ENCODE data around the gene KMT2B. TPM values are rescaled to one million over a fixed set of nuclear protein-coding genes. Genes with fewer than 3 reads are reported as not detected.
A peak's percentile ranks its signal among the peaks of the same experiment; 100 is the strongest.

Gene KMT2B
- total RNA-seq, 6 experiments from 2014 or later = 10.5 to 23.1 (median 15.0) TPM

GRCh38 chr19:35740423-35741202 lies 22.8 kb downstream of the KMT2B start:
- peaks cover 0 to 24% (median 0%) of the 10 kb centered on the region in 4 donors for H3K36me3 ChIP-seq
- H3K4me1 ChIP-seq = peaks cover 0 to 25% (median 4%) of the 10 kb centered on the region in 4 donors
- peak in 2 of 4 donors; percentile 16 to 23 for TF ChIP-seq CTCF (IDR thresholded peaks at IDR 0.05)
- TF ChIP-seq POLR2A (IDR thresholded peaks at IDR 0.05) = peak; percentile 63
- peak overlapping the region; percentile 67 to 84 (median 72) for H3K27ac ChIP-seq
- intact Hi-C loops (cut with DNase I) = no loop called here
- H3K4me3 ChIP-seq = peak overlapping the region; percentile 60 to 73 (median 66)
- H3K9me3 ChIP-seq = no peaks in the 10 kb centered on the region
- H3K27me3 ChIP-seq = no peaks in the 10 kb centered on the region
- DNase-seq (peak; percentile 99), ATAC-seq (peak; percentile 76 to 88 (median 82))
- 0% methylated on average over 19 of the region's 63 CpGs for WGBS (ENCODE audit: insufficient coverage, low coverage, low lambda C conversion rate, missing lambda C conversion rate)

GRCh38 chr19:35741203-35741515 lies 23.4 kb downstream of the KMT2B start:
- DNase-seq (no peak), ATAC-seq (no peak)
- TF ChIP-seq CTCF (IDR thresholded peaks at IDR 0.05) = no peak
- no peak for TF ChIP-seq POLR2A (IDR thresholded peaks at IDR 0.05)
- Histone ChIP-seq H3K9me3 (no peaks in the 10 kb centered on the region), H3K4me1 (peaks cover 0 to 27% (median 6%) of the 10 kb centered on the region in 4 donors), H3K27me3 (no peaks in the 10 kb centered on the region), H3K4me3 (peak overlapping the region; percentile 60 to 73 (median 66)), H3K36me3 (peaks cover 0 to 24% (median 0%) of the 10 kb centered on the region in 4 donors), H3K27ac (peak overlapping the region; percentile 59 to 84 (median 72))
- 3% methylated on average over 11 of the region's 12 CpGs for WGBS (ENCODE audit: insufficient coverage, low coverage, low lambda C conversion rate, missing lambda C conversion rate)
- intact Hi-C loops (cut with DNase I) = no loop called here

DNA sequence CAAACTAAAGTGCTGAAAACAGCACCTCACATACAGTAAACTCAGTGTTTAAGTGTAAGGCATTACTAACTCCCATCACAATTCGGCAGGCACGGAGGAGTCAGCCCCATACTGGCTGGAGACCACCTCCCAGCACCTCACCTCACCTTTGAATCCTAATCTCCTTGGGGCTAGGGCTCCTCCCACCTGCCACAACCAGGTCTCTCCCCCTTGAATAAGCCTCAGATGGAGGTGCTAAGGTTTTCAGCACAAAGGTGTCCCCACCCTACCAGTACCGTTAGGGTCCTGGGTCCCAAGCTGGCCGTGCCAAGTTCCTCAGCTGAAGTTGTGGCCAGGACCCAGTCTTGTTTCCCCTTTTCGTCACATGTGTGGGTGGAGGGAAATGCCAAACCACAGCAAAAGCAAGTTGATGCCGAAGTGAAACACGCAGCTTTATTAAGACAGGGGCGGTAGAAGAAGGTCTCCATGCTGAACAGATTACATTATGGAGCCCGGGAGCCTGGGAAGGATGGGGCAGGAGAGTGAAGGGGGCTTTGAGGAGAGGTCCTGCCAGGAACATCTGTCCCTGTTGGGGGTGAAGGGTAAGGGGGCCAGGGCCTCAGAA lies 24.4 kb downstream of the KMT2B start, which contains the start of gene IGFLR1:
Gene IGFLR1 (minus strand): TSS at position 332 of the 604 bp plus-strand sequence. CDS start 1,272 bp downstream, outside the sequence.
- H3K4me3 ChIP-seq = peak within 1 kb of the TSS; percentile 60 to 73 (median 66)

More for the DNA sequence above, 24.4 kb downstream of the KMT2B start, which contains the start of gene IGFLR1:
- TF ChIP-seq CTCF (IDR thresholded peaks at IDR 0.05) = no peak
- peak; percentile 26 for TF ChIP-seq POLR2A (IDR thresholded peaks at IDR 0.05)
- intact Hi-C loops (cut with DNase I) = no loop called here
- H3K9me3 ChIP-seq = no peaks in the 10 kb centered on the region
- H3K4me1 ChIP-seq = peaks cover 0 to 30% (median 9%) of the 10 kb centered on the region in 4 donors
- H3K27me3 ChIP-seq = no peaks in the 10 kb centered on the region
- 57% methylated on average over 9 of the region's 9 CpGs for WGBS (ENCODE audit: insufficient coverage, low coverage, low lambda C conversion rate, missing lambda C conversion rate)
- H3K27ac ChIP-seq = peak within 1 kb of the TSS; percentile 59 to 84 (median 72)
- H3K36me3 ChIP-seq = peaks cover 0 to 20% (median 0%) of the 10 kb centered on the region in 4 donors
- ATAC-seq (no peak), DNase-seq (no peak)

All from right lobe of liver (tissue), 6 donors.